SU-DHL-6 (cell line): Measurements from ENCODE around the gene ZNF213.

ENCODE experiments used
- H2AFZ ChIP-seq: fragments of 200-600 bp; sonication (generic); 2 replicates; pipeline ENCODE4 v1.6.1; 2014; ENCODE audit warnings: low read depth, mild to moderate bottlenecking, moderate library complexity, mixed read lengths, antibody characterized with exemption, low read length; ENCODE audit not compliant: severe bottlenecking
- H3F3A ChIP-seq: fragments of 200-600 bp; shearing (Covaris generic); 2 replicates; pipeline ENCODE4 v1.6.0; 2016; ENCODE audit warnings: antibody characterized with exemption, mild to moderate bottlenecking; ENCODE audit not compliant: insufficient read depth
- H3K27ac ChIP-seq: fragments of 200-600 bp; sonication (generic); 2 replicates; pipeline ENCODE4 v1.5.1; 2016; ENCODE audit warnings: low read depth, mild to moderate bottlenecking, low read length, moderate library complexity, mixed read lengths
- H3K27me3 ChIP-seq: fragments of 200-600 bp; sonication (generic), shearing (Covaris generic); 2 replicates; pipeline ENCODE4 v1.6.0; 2014; ENCODE audit warnings: mild to moderate bottlenecking, low read length
- H3K36me3 ChIP-seq: fragments of 200-600 bp; sonication (generic); 2 replicates; pipeline ENCODE4 v1.6.1; 2014; ENCODE audit warnings: mild to moderate bottlenecking, low read length, mixed read lengths
- H3K4me2 ChIP-seq: fragments of 300-600, 200-600 bp; shearing (Covaris generic), sonication (generic); 2 replicates; pipeline ENCODE4 v1.6.0; 2014; ENCODE audit warnings: low read length, low read depth, mild to moderate bottlenecking; ENCODE audit not compliant: poor library complexity, severe bottlenecking
- H3K4me3 ChIP-seq: fragments of 200-600 bp; sonication (generic); 2 replicates; pipeline ENCODE4 v1.5.1; 2014; ENCODE audit warnings: antibody characterized with exemption, low read length, mild to moderate bottlenecking, mixed read lengths; ENCODE audit not compliant: insufficient read depth, poor library complexity, severe bottlenecking
- H3K79me2 ChIP-seq: fragments of 200-600 bp; sonication (generic); 2 replicates; pipeline ENCODE4 v1.6.1; 2014; ENCODE audit warnings: mild to moderate bottlenecking, low read length, moderate library complexity; ENCODE audit not compliant: insufficient read depth
- H3K9ac ChIP-seq: fragments of 200-600 bp; sonication (generic); 2 replicates; pipeline ENCODE4 v1.7.0; 2014; ENCODE audit warnings: mild to moderate bottlenecking, low read length
- H3K9me2 ChIP-seq: fragments of 200-600 bp; sonication (generic); replicated peaks from 2 replicates; pipeline ENCODE4 v1.6.1; 2014; ENCODE audit warnings: low read length; ENCODE audit not compliant: insufficient read depth
- H3K9me3 ChIP-seq: fragments of 200-600 bp; sonication (generic); 2 replicates; pipeline ENCODE4 v1.6.1; 2014; ENCODE audit warnings: low read length, mixed read lengths; ENCODE audit not compliant: insufficient read depth
- H4K20me1 ChIP-seq: fragments of 200-600 bp; sonication (generic); 2 replicates; pipeline ENCODE4 v1.6.1; 2014; ENCODE audit warnings: low read depth, mild to moderate bottlenecking, antibody characterized with exemption, low read length, moderate library complexity, mixed read lengths
- CTCF ChIP-seq: fragments of 200-600 bp; sonication (generic); IDR thresholded peaks from one replicate; pipeline ENCODE4 v1.5.1; 2017; ENCODE audit warnings: antibody characterized with exemption, mild to moderate bottlenecking, low read length, moderate library complexity; ENCODE audit not compliant: insufficient read depth, poor library complexity, severe bottlenecking
- EZH2phosphoT487 ChIP-seq: fragments of 200-600 bp; sonication (generic), shearing (Covaris generic); conservative IDR thresholded peaks from 2 replicates; pipeline ENCODE4 v1.6.1; 2018; ENCODE audit warnings: mild to moderate bottlenecking, antibody characterized with exemption, low read length, moderate library complexity, mixed read lengths

Gene ZNF213

GRCh38 chr16:3142770-3143169, 7.9 kb downstream of the ZNF213 start:
- Histone ChIP-seq H4K20me1 (no peaks in the 10 kb centered on the region), H3K9me3 (no peaks in the 10 kb centered on the region), H3K9ac (no peak overlapping the region), H3F3A (no peaks in the 10 kb centered on the region), H3K4me3 (no peak overlapping the region), H3K27me3 (no peaks in the 10 kb centered on the region), H2AFZ (no peak overlapping the region), H3K36me3 (no peaks in the 10 kb centered on the region), H3K27ac (no peak overlapping the region), H3K9me2 (no peaks in the 10 kb centered on the region), H3K79me2 (no peaks in the 10 kb centered on the region), H3K4me2 (no peak overlapping the region)
- TF ChIP-seq CTCF (no peak), EZH2phosphoT487 (no peak)

- Histone ChIP-seq H3K79me2 (no peaks in the 10 kb centered on the region), H3F3A (no peaks in the 10 kb centered on the region), H4K20me1 (no peaks in the 10 kb centered on the region), H3K9me2 (no peaks in the 10 kb centered on the region), H3K36me3 (no peaks in the 10 kb centered on the region), H3K9ac (no peak overlapping the region), H3K9me3 (no peaks in the 10 kb centered on the region), H3K27ac (no peak overlapping the region), H3K27me3 (no peaks in the 10 kb centered on the region), H3K4me2 (no peak overlapping the region), H2AFZ (no peak overlapping the region), H3K4me3 (no peak overlapping the region)
- TF ChIP-seq CTCF = no peak
- no peak for TF ChIP-seq EZH2phosphoT487
These were observed 8.4 kb downstream of the ZNF213 start for GRCh38 chr16:3143189-3143588.

GRCh38 chr16:3143598-3144320, 8.9 kb downstream of the ZNF213 start:
- H3K4me3 ChIP-seq = no peak overlapping the region
- H3K9ac ChIP-seq = no peak overlapping the region
- no peaks in the 10 kb centered on the region for H3K9me3 ChIP-seq
- no peaks in the 10 kb centered on the region for H3K27me3 ChIP-seq
- H3K4me2 ChIP-seq = no peak overlapping the region
- no peaks in the 10 kb centered on the region for H3K9me2 ChIP-seq
- no peaks in the 10 kb centered on the region for H3K79me2 ChIP-seq
- TF ChIP-seq CTCF (no peak), EZH2phosphoT487 (no peak)
- no peaks in the 10 kb centered on the region for H3F3A ChIP-seq
- H3K27ac ChIP-seq = no peak overlapping the region
- no peaks in the 10 kb centered on the region for H4K20me1 ChIP-seq
- H2AFZ ChIP-seq = no peak overlapping the region
- no peaks in the 10 kb centered on the region for H3K36me3 ChIP-seq
